Type B pancreatic cell (in vitro differentiated cells): ENCODE measurements around the gene POC1A. TPM values are rescaled to one million over a fixed set of nuclear protein-coding genes. Genes with fewer than 3 reads are reported as not detected.

Experiments used
- DNase-seq: peaks from one replicate; pipeline ENCODE4 v3.0.0; 2021; ENCODE audit warnings: mixed read lengths; ENCODE audit not compliant: unreplicated experiment; ENCODE audit errors: extremely low spot score
- H3K27ac Mint-ChIP-seq: 2 replicates; pipeline ENCODE4 v1.8.0; 2021; ENCODE audit warnings: mild to moderate bottlenecking, mixed read lengths
- H3K27me3 Mint-ChIP-seq: 2 replicates; pipeline ENCODE4 v1.8.0; 2021; ENCODE audit warnings: mixed read lengths
- H3K36me3 Mint-ChIP-seq: 2 replicates; pipeline ENCODE4 v1.8.0; 2021; ENCODE audit warnings: mixed read lengths
- H3K4me1 Mint-ChIP-seq: one replicate; pipeline ENCODE4 v1.8.0; 2021; ENCODE audit warnings: mixed read lengths; ENCODE audit not compliant: unreplicated experiment
- H3K4me3 Mint-ChIP-seq: 2 replicates; pipeline ENCODE4 v1.8.0; 2021; ENCODE audit warnings: mild to moderate bottlenecking, mixed read lengths
- H3K9me3 Mint-ChIP-seq: 2 replicates; pipeline ENCODE4 v1.8.0; 2021; ENCODE audit warnings: mixed read lengths
- CTCF ChIP-seq: fragments of 200-600 bp; sonication (generic); conservative IDR thresholded peaks from 2 replicates; pipeline ENCODE4 v1.5.0; 2021; ENCODE audit warnings: antibody characterized with exemption, mild to moderate bottlenecking
- total RNA-seq: library from RNA; stranded (reverse); gene quantifications from 2 replicates; pipeline ENCODE4 v1.2.1, GENCODE V29; 2021; ENCODE audit warnings: low replicate concordance

POC1A gene
- total RNA-seq, 1 donor from 2014 or later: 19.1 TPM

GRCh38 chr3:52085681-52086282, 68.4 kb downstream of the POC1A start:
- TF ChIP-seq CTCF: no peak
- peaks cover 37% of the 10 kb centered on the region for H3K4me1 Mint-ChIP-seq
- H3K4me3 Mint-ChIP-seq: no peak overlapping the region
- H3K27ac Mint-ChIP-seq: no peak overlapping the region
- H3K9me3 Mint-ChIP-seq: no peaks in the 10 kb centered on the region
- no peaks in the 10 kb centered on the region for H3K36me3 Mint-ChIP-seq
- no peaks in the 10 kb centered on the region for H3K27me3 Mint-ChIP-seq
- DNase-seq: no peak

DNA sequence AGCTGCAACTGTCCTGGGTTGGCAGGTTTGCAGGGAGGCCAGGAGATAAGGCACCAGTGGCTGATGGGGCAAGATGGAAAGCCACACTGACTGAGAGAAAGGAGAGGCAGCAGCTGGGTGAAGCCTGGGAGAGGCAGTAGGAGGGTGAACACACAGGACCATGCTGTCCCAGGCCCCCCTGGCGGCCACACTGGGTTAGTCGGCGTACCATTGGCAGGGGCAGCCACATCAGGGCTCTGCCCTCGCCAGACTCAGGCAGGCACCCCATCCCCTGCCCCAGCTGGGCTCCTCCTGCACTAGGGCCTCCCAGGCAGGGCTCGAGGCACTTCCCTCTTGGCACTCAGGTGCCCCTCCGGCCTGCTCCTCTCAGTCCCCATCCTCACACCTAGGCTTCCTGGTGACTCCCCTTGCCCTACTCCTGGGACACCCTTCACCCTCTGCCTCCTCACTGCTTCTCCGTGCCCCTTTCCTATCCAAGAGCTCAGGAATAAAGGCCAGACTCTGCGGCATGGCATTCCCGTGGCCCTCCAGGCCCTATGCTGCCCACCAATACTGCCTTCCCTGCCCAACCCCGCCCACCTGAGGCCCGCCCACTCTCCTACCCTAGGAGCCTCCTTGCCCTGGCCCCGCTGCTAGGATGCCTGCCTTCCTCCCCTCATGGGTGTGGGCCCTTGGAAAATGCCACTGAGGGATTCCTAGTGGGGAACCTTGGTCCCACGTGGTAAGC, 69.1 kb downstream of the POC1A start:
- no peaks in the 10 kb centered on the region for H3K27me3 Mint-ChIP-seq
- TF ChIP-seq CTCF: no peak
- peaks cover 41% of the 10 kb centered on the region for H3K4me1 Mint-ChIP-seq
- H3K4me3 Mint-ChIP-seq: no peak overlapping the region
- no peaks in the 10 kb centered on the region for H3K36me3 Mint-ChIP-seq
- H3K9me3 Mint-ChIP-seq: no peaks in the 10 kb centered on the region
- DNase-seq: no peak
- H3K27ac Mint-ChIP-seq: no peak overlapping the region

- no peak overlapping the region for H3K27ac Mint-ChIP-seq
- peaks cover 41% of the 10 kb centered on the region for H3K4me1 Mint-ChIP-seq
- no peak for DNase-seq
- no peaks in the 10 kb centered on the region for H3K9me3 Mint-ChIP-seq
- no peaks in the 10 kb centered on the region for H3K27me3 Mint-ChIP-seq
- TF ChIP-seq CTCF: no peak
- H3K36me3 Mint-ChIP-seq: no peaks in the 10 kb centered on the region
- H3K4me3 Mint-ChIP-seq: no peak overlapping the region
Observed at GRCh38 chr3:52084216-52084945, 69.8 kb downstream of the POC1A start.

GRCh38 chr3:52083556-52084087, 70.6 kb downstream of the POC1A start:
- H3K27ac Mint-ChIP-seq: no peak overlapping the region

GRCh38 chr3:52082951-52083350, 71.3 kb downstream of the POC1A start:
- DNase-seq: no peak
- Mint-ChIP-seq H3K9me3 (no peaks in the 10 kb centered on the region), H3K4me1 (peaks cover 34% of the 10 kb centered on the region), H3K36me3 (no peaks in the 10 kb centered on the region), H3K27ac (no peak overlapping the region), H3K4me3 (no peak overlapping the region), H3K27me3 (no peaks in the 10 kb centered on the region)
- TF ChIP-seq CTCF: no peak

More at GRCh38 chr3:52083556-52084087, 70.6 kb downstream of the POC1A start:
- DNase-seq: no peak
- Mint-ChIP-seq H3K27me3 (no peaks in the 10 kb centered on the region), H3K9me3 (no peaks in the 10 kb centered on the region), H3K4me3 (no peak overlapping the region), H3K4me1 (peaks cover 34% of the 10 kb centered on the region), H3K36me3 (no peaks in the 10 kb centered on the region)
- no peak for TF ChIP-seq CTCF
